HepG2 (cell line): ENCODE data around the gene SFXN5. TPM values are rescaled to one million over a fixed set of nuclear protein-coding genes. Genes with fewer than 3 reads are reported as not detected.

Experiments used
- EHMT2 ChIP-seq: fragments of 200-600 bp; sonication (generic); IDR thresholded peaks from 2 replicates; pipeline ENCODE4 v1.7.0; 2017; ENCODE audit warnings: antibody characterized with exemption, low read depth, low read length, borderline replicate concordance
- HNRNPL ChIP-seq: fragments of 200-400 bp; formaldehyde crosslinking; IDR thresholded peaks from 2 replicates; pipeline ENCODE4 v1.6.1; 2017; ENCODE audit warnings: mild to moderate bottlenecking, low read depth, low read length
- KAT8 ChIP-seq: IDR thresholded peaks from 2 replicates; pipeline ENCODE4 v1.6.1; 2016; ENCODE audit warnings: missing genetic modification reagents, missing compliant biosample characterization
- NCOA1 ChIP-seq: sonication (generic); formaldehyde crosslinking; IDR thresholded peaks from 2 replicates; pipeline ENCODE4 v1.9.0; 2021; ENCODE audit warnings: missing genetic modification reagents
- NR2F2 ChIP-seq: IDR thresholded peaks from 2 replicates; pipeline ENCODE4 v1.6.1; 2012; ENCODE audit warnings: low read depth, inconsistent platforms, borderline replicate concordance
- PRMT3 ChIP-seq: sonication (generic); formaldehyde crosslinking; IDR thresholded peaks from 2 replicates; pipeline ENCODE4 v1.8.1; 2022; ENCODE audit warnings: low read depth, mild to moderate bottlenecking, moderate library complexity, missing genetic modification reagents, borderline replicate concordance
- REXO4 ChIP-seq: sonication (generic); formaldehyde crosslinking; IDR thresholded peaks from 2 replicates; pipeline ENCODE4 v1.8.0; 2022; ENCODE audit warnings: missing genetic modification reagents, mild to moderate bottlenecking, borderline replicate concordance
- ZNF10 ChIP-seq: sonication (generic); formaldehyde crosslinking; IDR thresholded peaks from 2 replicates; pipeline ENCODE4 v1.4.0; 2020; ENCODE audit warnings: mild to moderate bottlenecking, low read depth, missing genetic modification reagents, borderline replicate concordance
- ZNF251 ChIP-seq: sonication (generic); formaldehyde crosslinking; IDR thresholded peaks from 2 replicates; pipeline ENCODE4 v1.9.0; 2021; ENCODE audit warnings: mild to moderate bottlenecking, missing genetic modification reagents
- ZNF30 ChIP-seq: sonication (generic); formaldehyde crosslinking; IDR thresholded peaks from 2 replicates; pipeline ENCODE4 v1.5.0; 2020; ENCODE audit warnings: mild to moderate bottlenecking, missing genetic modification reagents
- ZNF335 ChIP-seq: sonication (generic); formaldehyde crosslinking; IDR thresholded peaks from 2 replicates; pipeline ENCODE4 v1.4.0; 2020; ENCODE audit warnings: missing genetic modification reagents
- ZNF598 ChIP-seq: sonication (generic); formaldehyde crosslinking; IDR thresholded peaks from 2 replicates; pipeline ENCODE4 v1.5.1; 2020; ENCODE audit warnings: mild to moderate bottlenecking, missing genetic modification reagents, borderline replicate concordance
- ZNF790 ChIP-seq: sonication (generic); formaldehyde crosslinking; IDR thresholded peaks from 2 replicates; pipeline ENCODE4 v1.8.0; 2022; ENCODE audit warnings: missing genetic modification reagents, mild to moderate bottlenecking, borderline replicate concordance
- ZSCAN20 ChIP-seq: sonication (generic); formaldehyde crosslinking; IDR thresholded peaks from 2 replicates; pipeline ENCODE4 v1.4.0; 2020; ENCODE audit warnings: missing genetic modification reagents, mild to moderate bottlenecking, borderline replicate concordance
- polyA plus RNA-seq, 8 experiments: library from polyadenylated mRNA; depleted of rRNA in 3 of 8; stranded (reverse) in 7 of 8; unstranded in 1 of 8; fragments of >200 nt; fragmentation: Illumina TruSeq in 4 of 8; extraction: Trizol in 4 of 8; gene quantifications; 2 replicates each; pipeline versions ENCODE4 v1.2.1 to v1.2.3, GENCODE V29; 2011 to 2016; ENCODE audit warnings: low read depth in 4 of 8, missing spikeins in 1 of 8, mixed read lengths in 1 of 8; ENCODE audit not compliant: insufficient read depth in 1 of 8
- total RNA-seq, 5 experiments: library from RNA; depleted of rRNA; stranded (reverse); fragments of >200 nt; fragmentation: Illumina TruSeq; extraction: Trizol; gene quantifications; 2 replicates each; pipeline ENCODE4 v1.2.3, GENCODE V29; 2016; ENCODE audit warnings: low read depth in 1 of 5
- TF ChIP-seq, protein P1 (sequence below): sonication (generic); formaldehyde crosslinking; IDR thresholded peaks from 2 replicates; pipeline ENCODE4 v1.4.0; 2020; ENCODE audit warnings: missing genetic modification reagents
- TF ChIP-seq, protein P2 (sequence below): sonication (generic); formaldehyde crosslinking; IDR thresholded peaks from 2 replicates; pipeline ENCODE4 v1.4.0; 2020; ENCODE audit warnings: mild to moderate bottlenecking, missing genetic modification reagents
- TF ChIP-seq, protein P3 (sequence below): IDR thresholded peaks from 2 replicates; pipeline ENCODE4 v1.6.1; 2016; ENCODE audit warnings: missing compliant biosample characterization, missing genetic modification reagents, borderline replicate concordance
- TF ChIP-seq, protein P4 (sequence below): sonication (generic); formaldehyde crosslinking; IDR thresholded peaks from 2 replicates; pipeline ENCODE4 v1.8.1; 2022; ENCODE audit warnings: mild to moderate bottlenecking, missing genetic modification reagents
- TF ChIP-seq, protein P5 (sequence below): sonication (generic); formaldehyde crosslinking; IDR thresholded peaks from 2 replicates; pipeline ENCODE4 v1.9.0; 2022; ENCODE audit warnings: low read depth, missing genetic modification reagents
- TF ChIP-seq, protein P6 (sequence below): sonication (generic); formaldehyde crosslinking; IDR thresholded peaks from 2 replicates; pipeline ENCODE4 v1.5.0; 2020; ENCODE audit warnings: missing genetic modification reagents

SFXN5 gene
- total and polyA plus RNA-seq, 2 of the 13 experiments (the other 11 are each of a cell fraction or from before 2014, with no cell fraction given), result 34.9 to 37.4 TPM

DNA sequence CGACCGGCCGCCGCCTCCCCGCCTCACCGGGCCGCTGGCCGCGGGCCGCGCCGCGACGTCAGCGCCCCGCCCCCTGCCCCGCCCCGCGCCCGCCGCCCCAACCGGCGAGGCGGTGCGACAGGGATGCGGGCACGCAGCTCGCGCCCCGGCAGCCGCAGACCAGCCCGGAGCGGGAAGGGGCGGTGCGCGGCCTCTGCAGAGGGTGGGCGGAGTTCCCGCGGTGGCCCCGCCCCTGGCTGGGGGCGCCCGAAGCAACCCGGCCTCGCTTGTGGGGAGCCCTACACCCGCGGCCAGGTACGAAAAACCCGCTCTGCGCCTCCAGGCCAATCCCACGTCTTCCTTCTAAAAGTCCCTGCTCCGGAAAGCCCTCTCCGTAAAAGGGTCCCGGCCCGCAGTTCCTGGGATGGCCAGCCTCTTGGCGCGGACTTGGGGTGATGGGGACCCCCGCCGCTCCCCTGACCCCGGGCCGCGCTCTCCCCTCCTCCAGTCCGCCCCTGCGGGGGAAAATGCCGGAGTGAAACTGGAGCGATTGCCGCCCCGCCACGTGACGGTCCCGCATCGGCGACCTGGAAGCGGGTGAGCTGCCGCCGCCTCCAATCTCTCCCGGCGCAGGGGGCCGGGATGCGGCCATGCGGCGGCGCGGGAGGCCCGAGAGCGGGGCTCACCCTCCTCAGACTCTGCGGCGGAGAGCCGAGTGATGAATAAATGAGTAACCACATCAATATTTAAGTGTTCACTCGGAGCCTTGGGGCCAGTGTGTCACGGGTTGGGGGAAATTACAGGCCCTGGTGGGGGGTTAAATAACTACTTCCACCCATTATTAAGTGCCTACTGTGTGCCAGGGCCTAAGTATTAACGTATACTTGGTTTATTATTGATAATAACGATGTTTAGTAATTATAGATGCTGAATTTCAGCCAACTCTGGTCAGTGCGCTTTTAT lies 41.7 kb upstream of the SFXN5 start, which contains the start of gene RAB11FIP5 (continued):
- TF ChIP-seq, protein P1, sequence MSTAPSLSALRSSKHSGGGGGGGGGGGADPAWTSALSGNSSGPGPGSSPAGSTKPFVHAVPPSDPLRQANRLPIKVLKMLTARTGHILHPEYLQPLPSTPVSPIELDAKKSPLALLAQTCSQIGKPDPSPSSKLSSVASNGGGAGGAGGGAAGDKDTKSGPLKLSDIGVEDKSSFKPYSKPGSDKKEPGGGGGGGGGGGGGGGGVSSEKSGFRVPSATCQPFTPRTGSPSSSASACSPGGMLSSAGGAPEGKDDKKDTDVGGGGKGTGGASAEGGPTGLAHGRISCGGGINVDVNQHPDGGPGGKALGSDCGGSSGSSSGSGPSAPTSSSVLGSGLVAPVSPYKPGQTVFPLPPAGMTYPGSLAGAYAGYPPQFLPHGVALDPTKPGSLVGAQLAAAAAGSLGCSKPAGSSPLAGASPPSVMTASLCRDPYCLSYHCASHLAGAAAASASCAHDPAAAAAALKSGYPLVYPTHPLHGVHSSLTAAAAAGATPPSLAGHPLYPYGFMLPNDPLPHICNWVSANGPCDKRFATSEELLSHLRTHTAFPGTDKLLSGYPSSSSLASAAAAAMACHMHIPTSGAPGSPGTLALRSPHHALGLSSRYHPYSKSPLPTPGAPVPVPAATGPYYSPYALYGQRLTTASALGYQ (CRISPR knock-in tag), result peak; percentile 48; the same call in 1 of the 2 replicates
- TF ChIP-seq, protein P2, sequence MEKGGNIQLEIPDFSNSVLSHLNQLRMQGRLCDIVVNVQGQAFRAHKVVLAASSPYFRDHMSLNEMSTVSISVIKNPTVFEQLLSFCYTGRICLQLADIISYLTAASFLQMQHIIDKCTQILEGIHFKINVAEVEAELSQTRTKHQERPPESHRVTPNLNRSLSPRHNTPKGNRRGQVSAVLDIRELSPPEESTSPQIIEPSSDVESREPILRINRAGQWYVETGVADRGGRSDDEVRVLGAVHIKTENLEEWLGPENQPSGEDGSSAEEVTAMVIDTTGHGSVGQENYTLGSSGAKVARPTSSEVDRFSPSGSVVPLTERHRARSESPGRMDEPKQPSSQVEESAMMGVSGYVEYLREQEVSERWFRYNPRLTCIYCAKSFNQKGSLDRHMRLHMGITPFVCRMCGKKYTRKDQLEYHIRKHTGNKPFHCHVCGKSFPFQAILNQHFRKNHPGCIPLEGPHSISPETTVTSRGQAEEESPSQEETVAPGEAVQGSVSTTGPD (CRISPR knock-in tag), result no peak
- TF ChIP-seq ZNF10, result no peak
- TF ChIP-seq, protein P3, sequence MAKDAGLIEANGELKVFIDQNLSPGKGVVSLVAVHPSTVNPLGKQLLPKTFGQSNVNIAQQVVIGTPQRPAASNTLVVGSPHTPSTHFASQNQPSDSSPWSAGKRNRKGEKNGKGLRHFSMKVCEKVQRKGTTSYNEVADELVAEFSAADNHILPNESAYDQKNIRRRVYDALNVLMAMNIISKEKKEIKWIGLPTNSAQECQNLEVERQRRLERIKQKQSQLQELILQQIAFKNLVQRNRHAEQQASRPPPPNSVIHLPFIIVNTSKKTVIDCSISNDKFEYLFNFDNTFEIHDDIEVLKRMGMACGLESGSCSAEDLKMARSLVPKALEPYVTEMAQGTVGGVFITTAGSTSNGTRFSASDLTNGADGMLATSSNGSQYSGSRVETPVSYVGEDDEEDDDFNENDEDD (CRISPR knock-in tag), result peak; percentile 55; the same call in 1 of the 2 replicates
- TF ChIP-seq, protein P4, sequence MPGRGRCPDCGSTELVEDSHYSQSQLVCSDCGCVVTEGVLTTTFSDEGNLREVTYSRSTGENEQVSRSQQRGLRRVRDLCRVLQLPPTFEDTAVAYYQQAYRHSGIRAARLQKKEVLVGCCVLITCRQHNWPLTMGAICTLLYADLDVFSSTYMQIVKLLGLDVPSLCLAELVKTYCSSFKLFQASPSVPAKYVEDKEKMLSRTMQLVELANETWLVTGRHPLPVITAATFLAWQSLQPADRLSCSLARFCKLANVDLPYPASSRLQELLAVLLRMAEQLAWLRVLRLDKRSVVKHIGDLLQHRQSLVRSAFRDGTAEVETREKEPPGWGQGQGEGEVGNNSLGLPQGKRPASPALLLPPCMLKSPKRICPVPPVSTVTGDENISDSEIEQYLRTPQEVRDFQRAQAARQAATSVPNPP (CRISPR knock-in tag), result no peak; the same call in 1 of the 2 replicates
- TF ChIP-seq REXO4 (CRISPR knock-in tag), result no peak; the same call in 1 of the 2 replicates
- TF ChIP-seq ZNF335 (CRISPR knock-in tag), result peak; percentile 55; the same call in 1 of the 2 replicates
- no peak for TF ChIP-seq EHMT2
- TF ChIP-seq HNRNPL, result no peak
- TF ChIP-seq, protein P5, sequence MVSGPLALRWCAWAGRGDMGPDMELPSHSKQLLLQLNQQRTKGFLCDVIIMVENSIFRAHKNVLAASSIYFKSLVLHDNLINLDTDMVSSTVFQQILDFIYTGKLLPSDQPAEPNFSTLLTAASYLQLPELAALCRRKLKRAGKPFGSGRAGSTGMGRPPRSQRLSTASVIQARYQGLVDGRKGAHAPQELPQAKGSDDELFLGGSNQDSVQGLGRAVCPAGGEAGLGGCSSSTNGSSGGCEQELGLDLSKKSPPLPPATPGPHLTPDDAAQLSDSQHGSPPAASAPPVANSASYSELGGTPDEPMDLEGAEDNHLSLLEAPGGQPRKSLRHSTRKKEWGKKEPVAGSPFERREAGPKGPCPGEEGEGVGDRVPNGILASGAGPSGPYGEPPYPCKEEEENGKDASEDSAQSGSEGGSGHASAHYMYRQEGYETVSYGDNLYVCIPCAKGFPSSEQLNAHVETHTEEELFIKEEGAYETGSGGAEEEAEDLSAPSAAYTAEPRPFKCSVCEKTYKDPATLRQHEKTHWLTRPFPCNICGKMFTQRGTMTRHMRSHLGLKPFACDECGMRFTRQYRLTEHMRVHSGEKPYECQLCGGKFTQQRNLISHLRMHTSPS (CRISPR knock-in tag), result no peak
- TF ChIP-seq NCOA1 (CRISPR knock-in tag), result no peak
- no peak for TF ChIP-seq ZNF598 (CRISPR knock-in tag)
- TF ChIP-seq ZNF251, result no peak
- no peak; the same call in 1 of the 2 replicates for TF ChIP-seq ZSCAN20 (CRISPR knock-in tag)
- TF ChIP-seq KAT8, result peak; percentile 36; the same call in 1 of the 2 replicates
- TF ChIP-seq NR2F2, result no peak
- TF ChIP-seq PRMT3 (CRISPR knock-in tag), result no peak
- TF ChIP-seq, protein P6, sequence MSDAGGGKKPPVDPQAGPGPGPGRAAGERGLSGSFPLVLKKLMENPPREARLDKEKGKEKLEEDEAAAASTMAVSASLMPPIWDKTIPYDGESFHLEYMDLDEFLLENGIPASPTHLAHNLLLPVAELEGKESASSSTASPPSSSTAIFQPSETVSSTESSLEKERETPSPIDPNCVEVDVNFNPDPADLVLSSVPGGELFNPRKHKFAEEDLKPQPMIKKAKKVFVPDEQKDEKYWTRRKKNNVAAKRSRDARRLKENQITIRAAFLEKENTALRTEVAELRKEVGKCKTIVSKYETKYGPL (CRISPR knock-in tag), result no peak; the same call in 1 of the 2 replicates
- TF ChIP-seq ZNF790, result no peak; the same call in 1 of the 2 replicates
- no peak for TF ChIP-seq ZNF30 (CRISPR knock-in tag)
